PFSK-1 (cell line): ENCODE measurements around the gene MEGF9.

ENCODE experiments used
- POLR2AphosphoS5 ChIP-seq: IDR thresholded peaks from 2 replicates; pipeline ENCODE4 v1.6.1; 2012; ENCODE audit warnings: low read depth, mild to moderate bottlenecking, control low read depth, low read length, moderate library complexity
- TAF1 ChIP-seq: IDR thresholded peaks from 2 replicates; pipeline ENCODE4 v1.6.1; 2012; ENCODE audit warnings: low read length, control low read depth, borderline replicate concordance; ENCODE audit not compliant: insufficient read depth

- no peak for TF ChIP-seq TAF1
- TF ChIP-seq POLR2AphosphoS5, result no peak
These were observed 2.3 kb downstream of the MEGF9 start for GRCh38 chr9:120711841-120712538.
